ENCODE data around the gene DISP3.
A peak's percentile ranks its signal among the peaks of the same experiment; 100 is the strongest.

Gene DISP3

DNA sequence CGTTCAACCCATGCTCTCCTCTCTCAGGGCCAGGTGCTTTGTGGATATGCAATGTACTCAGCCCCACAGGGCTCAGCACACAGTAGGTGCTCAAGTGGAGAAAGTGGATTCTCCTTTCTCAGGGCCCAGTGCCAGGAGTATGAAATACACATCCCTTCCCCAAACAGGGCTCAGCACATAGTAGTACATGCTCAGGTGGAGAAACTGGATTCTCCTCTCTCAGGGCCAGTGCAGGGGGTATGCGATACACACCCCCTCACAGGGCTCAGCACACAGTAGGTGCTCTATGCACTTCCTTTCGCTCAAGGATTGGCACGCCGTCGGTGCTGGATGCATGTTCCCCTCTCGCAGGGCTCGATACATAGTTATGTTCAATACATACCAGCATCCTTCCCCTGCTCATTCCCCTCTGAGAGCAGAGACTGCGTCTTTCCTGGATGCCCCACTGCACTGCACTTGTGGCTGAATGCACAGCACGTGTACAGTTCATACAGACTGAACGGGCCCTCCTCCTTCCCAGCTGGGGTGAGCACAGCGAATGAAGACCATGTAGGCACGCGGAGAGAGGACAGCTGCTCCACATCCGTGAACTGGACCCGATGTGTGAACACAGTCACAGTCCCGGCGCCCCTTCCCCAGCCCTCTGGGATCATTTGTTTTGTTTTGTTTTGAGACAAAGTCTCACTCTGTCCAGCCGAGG lies 16.6 kb upstream of the DISP3 start:
- DNase-seq, result no peak

DNA sequence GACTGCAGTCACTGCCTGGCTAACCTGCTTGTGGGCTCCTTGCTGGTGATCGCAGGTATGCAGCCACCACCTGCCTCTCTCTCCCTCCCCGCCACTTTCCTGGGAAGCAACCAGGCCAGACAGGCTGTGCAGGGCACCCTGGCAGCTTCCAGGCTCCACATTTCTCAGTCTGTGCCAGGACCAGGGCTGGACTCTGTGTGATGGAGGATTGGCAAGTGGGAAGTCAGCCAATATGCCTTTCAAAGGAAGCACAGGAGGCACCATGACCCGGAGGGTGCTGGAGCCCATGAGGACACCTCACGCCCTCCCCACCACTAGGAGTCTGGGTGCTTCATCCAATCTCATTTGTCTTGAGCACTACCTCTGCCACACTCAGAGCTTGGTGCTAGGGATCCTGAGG lies 15.8 kb upstream of the DISP3 start:
- no peak for DNase-seq

- no peak for DNase-seq
Measured at GRCh38 chr1:11465307-11465706, 13.6 kb upstream of the DISP3 start.

DNA sequence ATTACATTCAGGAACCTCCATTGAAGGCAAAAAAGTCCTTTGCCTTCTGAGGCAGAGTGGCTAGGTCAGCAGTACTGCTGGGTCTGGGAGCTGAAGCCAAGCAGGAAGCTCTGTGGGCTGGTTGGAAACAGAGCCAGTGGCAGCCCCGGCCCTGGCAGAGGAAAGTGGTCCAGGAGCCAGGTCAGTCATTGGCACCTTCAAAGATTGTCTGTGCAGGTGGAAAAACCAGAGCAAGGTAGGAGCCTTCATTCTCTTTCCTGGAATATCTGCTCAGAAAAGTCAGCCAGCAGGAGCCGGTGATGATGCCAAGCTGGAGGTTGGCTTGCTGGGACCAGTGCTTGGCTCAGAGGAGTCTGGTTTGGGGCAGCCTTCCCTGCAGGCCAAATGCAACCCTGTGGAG lies 12.5 kb upstream of the DISP3 start:
- no peak for DNase-seq

- no peak for DNase-seq
Measured at GRCh38 chr1:11468878-11469277, 10.1 kb upstream of the DISP3 start.

DNA sequence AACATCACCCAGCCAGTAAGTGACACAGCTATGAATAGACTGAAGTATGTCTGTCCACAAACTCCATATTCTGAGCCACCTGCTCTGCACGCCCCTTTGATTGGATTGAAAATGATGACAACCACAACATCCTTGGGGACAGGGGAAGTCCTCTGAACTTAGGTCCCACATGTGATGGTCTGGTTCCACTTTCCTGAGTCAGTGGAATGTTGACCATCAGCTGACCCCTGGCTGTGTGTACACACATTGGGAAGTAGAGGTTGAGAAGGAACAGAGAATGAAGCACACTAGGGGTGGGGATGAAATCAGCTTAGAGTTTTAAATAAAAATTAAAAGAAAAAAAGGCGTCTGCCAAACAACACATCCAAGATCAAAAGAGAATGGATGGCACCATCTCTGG lies 8.0 kb upstream of the DISP3 start:
- DNase-seq, result peak in 1 of 2 donors; percentile 9

GRCh38 chr1:11471473-11471872 lies 7.5 kb upstream of the DISP3 start:
- DNase-seq, result no peak

GRCh38 chr1:11472284-11472683 lies 6.7 kb upstream of the DISP3 start:
- DNase-seq, result no peak

GRCh38 chr1:11472741-11473140 lies 6.2 kb upstream of the DISP3 start:
- DNase-seq, result no peak

DNA sequence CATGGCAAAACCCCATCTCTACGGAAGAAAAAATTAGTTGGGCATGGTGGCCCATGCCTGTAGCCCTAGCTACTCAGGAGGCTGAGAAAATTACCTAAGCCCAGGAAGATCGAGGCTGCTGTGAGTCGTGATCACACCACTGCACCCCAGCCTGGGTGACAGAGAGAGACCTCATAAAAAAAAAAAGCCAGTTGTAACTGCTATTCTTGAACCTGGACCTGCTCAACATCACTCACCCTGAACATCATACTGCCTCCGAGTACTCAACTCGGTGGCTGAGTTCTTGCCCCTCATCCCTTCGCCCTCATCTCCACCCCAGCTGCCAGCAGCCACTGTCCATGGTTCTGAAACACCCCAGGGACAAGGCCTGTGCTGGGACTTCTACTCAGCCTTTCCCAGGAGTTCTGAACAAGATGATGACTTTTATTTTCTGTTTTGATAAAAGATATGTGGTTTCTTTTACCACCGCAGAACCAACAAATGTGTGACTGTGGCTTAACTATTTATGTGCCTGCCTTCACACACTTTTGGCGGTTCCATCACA lies 5.4 kb upstream of the DISP3 start:
- DNase-seq, result peak in 1 of 2 donors; percentile 5

DNA sequence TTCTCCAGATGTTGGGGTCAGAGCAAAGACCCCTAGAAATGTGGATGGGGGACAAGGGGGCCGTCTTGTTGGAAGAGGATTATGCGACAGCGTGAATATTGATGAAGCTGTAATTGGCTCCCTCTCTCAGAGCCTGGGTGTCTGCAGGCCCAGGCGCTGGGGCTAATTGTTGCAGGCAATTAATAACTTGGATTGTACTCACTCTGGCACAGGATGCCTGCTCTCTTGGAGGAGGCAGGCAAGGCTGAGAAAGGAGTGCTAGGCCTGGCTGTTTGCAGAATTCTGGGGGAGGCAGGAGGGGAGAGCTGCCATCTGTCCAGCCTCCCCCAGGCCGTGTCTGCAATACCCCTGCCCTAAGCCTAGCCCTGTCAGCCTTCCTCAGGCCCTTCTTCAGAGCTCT lies 4.1 kb upstream of the DISP3 start:
- DNase-seq, result no peak

GRCh38 chr1:11475748-11476147 lies 3.2 kb upstream of the DISP3 start:
- DNase-seq, result no peak

GRCh38 chr1:11479375-11479979 lies 522 bp downstream of the DISP3 start:
- no peak for DNase-seq

- no peak for DNase-seq
Measured at GRCh38 chr1:11481019-11481418, 2.1 kb downstream of the DISP3 start.

- no peak for DNase-seq
Measured at GRCh38 chr1:11482198-11482597, 3.2 kb downstream of the DISP3 start.

DNA sequence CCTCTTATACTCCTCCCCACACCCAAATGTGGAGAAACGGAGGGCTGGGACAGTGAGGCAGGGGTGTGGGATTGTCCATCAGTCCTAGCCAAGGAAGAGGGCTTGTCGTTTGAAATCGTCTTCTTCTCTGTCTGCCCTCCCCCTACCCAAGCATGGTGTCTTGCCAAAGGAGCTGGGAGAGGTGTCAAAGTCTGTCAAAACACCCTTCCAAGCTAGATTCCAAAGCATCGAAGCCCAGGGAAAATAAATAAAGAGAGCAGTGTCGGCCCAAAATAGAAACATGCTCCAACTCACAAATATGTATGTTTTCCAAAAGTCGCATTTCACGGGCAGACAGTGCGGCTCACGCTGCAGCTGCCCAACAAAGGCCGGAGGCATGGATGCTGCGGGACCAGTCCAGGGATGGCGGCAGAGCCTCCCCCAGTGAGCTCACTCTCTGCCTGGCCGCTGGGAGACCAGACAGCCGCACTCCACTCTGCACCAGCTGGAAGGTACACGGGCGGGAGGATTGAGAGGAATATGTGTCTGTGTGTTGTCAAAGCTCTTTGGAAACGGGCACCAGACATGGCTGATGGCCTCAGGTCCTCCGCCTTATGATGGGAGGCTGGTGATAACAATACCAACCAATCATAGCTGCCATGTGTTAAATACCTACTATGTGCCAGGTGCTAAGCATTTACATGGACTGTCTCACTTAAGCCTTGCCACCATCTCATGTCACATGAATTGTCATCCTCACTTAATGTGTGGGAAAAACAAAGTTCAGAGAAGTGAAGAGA lies 3.9 kb downstream of the DISP3 start:
- no peak for DNase-seq

DNA sequence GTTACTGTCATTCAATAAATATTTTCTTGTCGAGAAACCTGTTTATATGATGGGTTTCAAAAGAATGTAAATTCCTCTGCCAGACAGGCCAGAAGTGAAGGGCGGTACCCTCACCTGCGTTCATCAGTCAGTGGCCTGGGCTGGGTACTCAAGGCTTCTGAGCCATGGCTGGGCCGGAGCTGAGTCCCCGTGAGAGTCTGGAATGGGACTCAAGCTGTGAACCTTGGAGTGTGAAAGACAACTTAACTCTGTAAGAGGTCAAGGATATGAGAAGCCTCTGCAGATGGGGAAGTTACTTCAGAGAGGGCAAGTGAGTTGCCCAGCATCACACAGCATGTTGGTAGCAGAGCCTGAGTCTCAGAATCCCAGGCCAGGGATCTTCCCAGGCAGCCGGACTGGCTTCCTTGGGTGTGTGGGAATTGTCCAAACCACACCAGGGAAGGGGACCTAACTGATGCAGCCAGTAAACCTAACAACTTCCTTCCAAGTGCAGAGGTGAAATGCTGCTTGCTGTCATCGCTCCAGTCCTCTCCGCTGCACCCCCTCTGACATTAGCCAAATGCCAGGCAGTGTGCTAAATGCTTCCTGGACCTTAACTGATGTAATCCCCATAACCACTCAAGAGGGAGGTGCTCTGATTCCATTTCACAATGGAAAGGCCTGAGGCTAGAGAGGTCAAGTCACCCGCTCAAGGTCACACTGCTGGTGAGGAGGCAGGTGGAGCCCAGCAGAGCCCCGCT lies 4.8 kb downstream of the DISP3 start:
- no peak for DNase-seq

GRCh38 chr1:11484321-11484655 lies 5.3 kb downstream of the DISP3 start:
- no peak for DNase-seq

DNA sequence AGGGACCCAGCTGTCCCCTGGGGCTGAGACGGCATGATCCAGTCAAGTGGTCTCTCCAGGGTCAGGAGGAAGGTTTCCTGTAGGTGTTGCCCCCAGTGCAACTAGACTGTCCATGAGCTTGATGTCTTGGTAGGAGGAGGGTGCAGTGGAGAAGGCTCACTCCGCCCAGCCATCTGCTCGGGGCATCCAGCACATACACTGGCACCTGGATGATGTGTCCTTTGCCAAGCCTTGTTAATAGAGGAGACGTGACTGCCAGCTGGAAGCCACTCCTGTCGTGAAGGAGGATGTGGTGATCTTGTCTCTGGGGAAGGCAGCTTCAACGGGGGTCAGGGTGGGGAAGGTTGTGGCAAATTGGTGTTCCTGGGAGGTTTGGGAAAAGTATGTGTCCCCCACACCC lies 6.2 kb downstream of the DISP3 start:
- DNase-seq, result no peak

GRCh38 chr1:11486231-11487009 lies 7.5 kb downstream of the DISP3 start:
- no peak for DNase-seq

GRCh38 chr1:11487196-11487751 lies 8.3 kb downstream of the DISP3 start:
- no peak for DNase-seq

DNA sequence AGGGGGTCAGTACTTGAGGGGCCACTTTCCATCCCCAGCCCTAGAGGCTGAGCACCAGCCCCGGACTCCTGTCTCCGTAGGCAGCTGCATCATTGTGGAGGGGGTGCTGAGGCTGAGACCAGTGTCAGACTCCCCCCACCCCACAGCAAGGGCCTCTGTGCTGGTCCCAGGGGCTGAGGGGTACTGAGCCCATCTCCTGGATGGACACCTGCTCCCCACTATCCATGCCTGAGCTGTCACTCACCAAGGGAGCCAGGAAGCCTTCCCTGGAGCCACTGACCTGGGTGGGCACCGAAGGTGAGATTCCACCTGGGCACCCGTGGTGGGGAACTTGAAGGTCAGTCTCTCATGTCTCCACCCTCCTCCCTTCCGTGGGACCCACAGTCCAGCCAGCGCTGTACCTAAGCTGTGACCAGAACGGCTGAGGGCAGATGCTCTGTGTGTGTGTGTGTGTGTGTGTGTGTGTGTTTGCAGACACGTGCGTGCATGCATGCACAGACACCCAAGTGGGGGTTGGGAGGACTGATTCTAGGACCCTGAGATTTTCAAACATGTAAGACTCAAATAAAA lies 9.3 kb downstream of the DISP3 start:
- no peak for DNase-seq
